Fibroblast of villous mesenchyme (primary cell): ENCODE results near the gene SLC7A11. TPM values are rescaled to one million over a fixed set of nuclear protein-coding genes. Genes with fewer than 3 reads are reported as not detected.

Experiments
- DNase-seq: peaks from one replicate; pipeline ENCODE4 v3.0.0-alpha.2; 2010; ENCODE audit warnings: low read depth
- H3K4me3 ChIP-seq: 2 replicates; pipeline ENCODE4 v1.5.1; 2011; ENCODE audit warnings: low read depth, mild to moderate bottlenecking, low read length
- total RNA-seq: library from RNA; depleted of rRNA; stranded (reverse); fragments of >200 nt; gene quantifications from 2 replicates; pipeline ENCODE4 v1.2.3, GENCODE V29; 2012
- TF ChIP-seq, protein P1 (sequence below): IDR thresholded peaks from 2 replicates; pipeline ENCODE4 v1.5.1; 2012; ENCODE audit warnings: low read depth, mild to moderate bottlenecking, low read length; ENCODE audit not compliant: insufficient read depth

The SLC7A11 gene
- total RNA-seq, 1 donor = 94.1 TPM

DNA sequence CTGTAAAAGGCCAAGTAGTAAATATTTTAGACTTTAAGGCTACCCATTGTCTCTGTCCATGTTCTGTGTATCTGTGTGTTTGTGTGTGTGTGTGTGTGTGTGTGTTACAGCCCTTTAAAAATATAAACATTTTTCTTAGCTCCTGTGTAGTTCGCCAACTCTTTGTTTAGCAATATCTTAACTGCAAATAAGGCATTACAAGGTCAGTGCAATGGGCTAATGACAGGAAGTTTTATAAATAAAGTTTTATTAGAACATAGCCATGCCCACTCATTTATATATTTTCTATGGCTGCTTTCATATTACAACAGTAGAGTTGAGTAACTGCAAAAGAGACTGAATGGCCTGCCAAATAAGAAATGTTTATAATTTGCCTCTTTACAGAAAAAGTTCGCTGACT lies 5.9 kb upstream of the SLC7A11 start:
- H3K4me3 ChIP-seq = no peak overlapping the region
- no peak for DNase-seq
- TF ChIP-seq, protein P1, sequence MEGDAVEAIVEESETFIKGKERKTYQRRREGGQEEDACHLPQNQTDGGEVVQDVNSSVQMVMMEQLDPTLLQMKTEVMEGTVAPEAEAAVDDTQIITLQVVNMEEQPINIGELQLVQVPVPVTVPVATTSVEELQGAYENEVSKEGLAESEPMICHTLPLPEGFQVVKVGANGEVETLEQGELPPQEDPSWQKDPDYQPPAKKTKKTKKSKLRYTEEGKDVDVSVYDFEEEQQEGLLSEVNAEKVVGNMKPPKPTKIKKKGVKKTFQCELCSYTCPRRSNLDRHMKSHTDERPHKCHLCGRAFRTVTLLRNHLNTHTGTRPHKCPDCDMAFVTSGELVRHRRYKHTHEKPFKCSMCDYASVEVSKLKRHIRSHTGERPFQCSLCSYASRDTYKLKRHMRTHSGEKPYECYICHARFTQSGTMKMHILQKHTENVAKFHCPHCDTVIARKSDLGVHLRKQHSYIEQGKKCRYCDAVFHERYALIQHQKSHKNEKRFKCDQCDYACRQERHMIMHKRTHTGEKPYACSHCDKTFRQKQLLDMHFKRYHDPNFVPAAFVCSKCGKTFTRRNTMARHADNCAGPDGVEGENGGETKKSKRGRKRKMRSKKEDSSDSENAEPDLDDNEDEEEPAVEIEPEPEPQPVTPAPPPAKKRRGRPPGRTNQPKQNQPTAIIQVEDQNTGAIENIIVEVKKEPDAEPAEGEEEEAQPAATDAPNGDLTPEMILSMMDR = no peak

DNA sequence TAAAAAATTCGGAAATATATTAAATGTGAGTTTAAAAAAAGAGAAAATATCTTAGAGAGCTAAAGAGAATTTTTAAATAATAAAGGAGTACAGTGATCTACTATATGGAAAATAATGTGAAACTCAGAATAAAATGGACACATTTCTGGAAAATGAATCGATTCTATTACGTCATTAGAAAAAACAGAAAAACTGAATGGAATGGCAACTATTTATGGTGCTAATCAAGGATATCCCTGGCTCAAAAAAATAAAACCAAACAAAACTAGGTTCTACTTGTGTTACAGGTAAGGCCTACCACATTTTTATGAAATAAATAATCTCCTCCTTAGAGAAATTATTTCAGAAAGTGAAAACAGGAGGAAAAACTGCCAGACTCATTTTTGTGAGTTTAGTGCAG lies 5.5 kb upstream of the SLC7A11 start:
- TF ChIP-seq, protein P1 = no peak
- H3K4me3 ChIP-seq = no peak overlapping the region
- no peak for DNase-seq

DNA sequence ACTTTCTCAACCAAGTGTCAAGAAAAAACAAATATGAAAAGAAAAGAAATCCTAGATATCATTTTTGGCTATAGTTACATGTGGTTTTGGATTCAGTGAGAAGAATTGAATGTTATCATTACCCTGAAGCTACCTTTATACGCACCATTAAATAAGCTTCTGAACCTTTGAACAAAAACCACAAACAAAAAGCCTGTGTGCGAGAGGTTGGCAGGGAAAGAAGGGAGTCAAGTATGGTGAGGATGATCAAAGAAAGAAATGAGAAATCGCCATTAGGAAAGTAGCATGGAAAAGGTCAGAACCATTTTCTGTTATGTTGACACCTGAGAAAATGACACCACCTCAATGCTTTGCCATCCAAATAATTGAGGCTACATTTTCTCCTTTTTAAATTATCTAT lies 1.2 kb upstream of the SLC7A11 start:
- H3K4me3 ChIP-seq = no peak overlapping the region
- DNase-seq = no peak
- TF ChIP-seq, protein P1 = no peak

DNA sequence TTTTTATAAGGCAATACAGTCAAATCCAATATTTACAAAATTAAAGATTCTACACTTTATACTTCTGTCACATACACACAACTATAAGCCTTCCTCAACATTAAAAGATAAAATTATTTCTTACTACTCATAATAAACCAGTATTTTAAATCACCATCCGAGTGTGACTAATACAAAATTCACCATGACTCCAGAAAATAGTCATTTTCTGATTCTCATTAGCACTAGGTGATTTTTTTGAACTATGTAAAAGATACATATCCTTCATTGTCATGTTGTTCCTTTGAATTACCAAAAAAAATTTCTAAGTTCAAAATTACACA lies 646 bp upstream of the SLC7A11 start:
- TF ChIP-seq, protein P1 = no peak
- no peak for DNase-seq
- peak overlapping the region; percentile 70 for H3K4me3 ChIP-seq

DNA sequence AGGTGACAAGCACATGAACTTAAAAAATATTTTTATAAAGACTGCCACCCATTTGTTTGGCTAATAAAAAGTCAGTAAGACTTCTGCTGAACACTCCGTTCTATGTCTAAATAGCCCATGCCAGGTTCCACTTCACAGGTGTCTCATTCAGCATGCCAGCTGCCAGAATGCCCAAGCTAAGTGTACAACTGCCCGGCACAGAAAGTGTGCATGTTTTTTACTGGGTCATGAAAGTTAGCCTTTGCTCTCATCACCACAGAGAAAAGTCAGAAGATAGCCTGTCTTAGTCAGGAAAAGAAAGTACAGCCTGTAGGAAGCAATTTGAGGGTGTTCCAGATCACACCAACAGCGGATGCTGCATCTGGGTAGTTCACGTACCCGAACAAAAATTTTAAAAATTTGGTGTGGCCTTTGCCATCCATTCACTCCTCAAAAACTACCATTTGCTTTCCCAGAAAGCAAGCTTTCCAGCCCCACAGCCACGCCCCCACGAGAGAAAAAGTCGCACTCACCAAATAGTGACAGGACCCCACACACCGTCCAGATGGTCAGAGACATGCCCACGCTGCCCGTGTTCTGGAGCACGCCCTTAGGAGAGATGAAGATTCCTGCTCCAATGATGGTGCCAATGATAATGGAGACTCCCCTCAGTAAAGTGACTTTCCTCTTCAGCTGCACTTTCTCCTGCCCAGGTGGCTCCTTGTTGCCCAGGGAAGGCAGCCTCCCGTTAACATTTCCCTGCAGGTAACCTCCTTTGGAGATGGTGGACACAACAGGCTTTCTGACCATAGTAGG lies 671 bp downstream of the SLC7A11 start:
- peak overlapping the region; percentile 70 for H3K4me3 ChIP-seq
- DNase-seq = peak; percentile 49
- TF ChIP-seq, protein P1 = no peak

DNA sequence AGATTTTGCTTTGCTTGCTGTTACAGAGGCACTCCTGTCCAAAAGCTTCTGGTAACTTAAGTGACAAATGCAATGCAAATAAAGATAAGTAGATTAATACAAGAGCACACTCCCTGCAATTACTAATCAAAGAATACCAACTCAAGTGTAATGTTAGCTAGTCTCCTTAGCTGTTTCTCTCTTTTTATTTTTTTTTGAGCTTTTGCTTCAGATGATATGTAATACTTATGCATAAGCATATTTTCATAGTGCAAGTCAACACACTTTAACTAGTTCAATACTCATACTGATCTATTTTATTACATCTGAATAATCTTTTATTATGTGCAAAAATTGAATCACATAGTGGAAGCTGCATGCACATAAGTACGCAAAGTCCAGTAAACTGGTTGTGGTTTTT lies 2.7 kb downstream of the SLC7A11 start:
- H3K4me3 ChIP-seq = peak overlapping the region; percentile 70
- TF ChIP-seq, protein P1 = no peak
- no peak for DNase-seq
